DOHH2 (cell line): ENCODE measurements around the gene TOMM70.
A peak's percentile ranks its signal among the peaks of the same experiment; 100 is the strongest.

ENCODE experiments used
- H3F3A ChIP-seq: fragments of 200-600 bp; sonication (generic), shearing (Covaris generic); 2 replicates; pipeline ENCODE4 v1.6.0; 2016; ENCODE audit warnings: antibody characterized with exemption, mild to moderate bottlenecking; ENCODE audit not compliant: control insufficient read depth, insufficient read depth
- H3K27ac ChIP-seq: fragments of 200-600 bp; sonication (generic); 2 replicates; pipeline ENCODE4 v1.5.1; 2014; ENCODE audit warnings: low read depth, mild to moderate bottlenecking, low read length, moderate library complexity
- H3K27me3 ChIP-seq: fragments of 200-600 bp; sonication (generic); 2 replicates; pipeline ENCODE4 v1.6.1; 2014; ENCODE audit warnings: mild to moderate bottlenecking, low read length, mixed read lengths; ENCODE audit not compliant: control insufficient read depth
- H3K36me3 ChIP-seq: fragments of 200-600 bp; sonication (generic); 2 replicates; pipeline ENCODE4 v1.6.1; 2014; ENCODE audit warnings: mild to moderate bottlenecking, low read length, moderate library complexity, mixed read lengths; ENCODE audit not compliant: control insufficient read depth
- H3K4me1 ChIP-seq: fragments of 200-600 bp; sonication (generic); 2 replicates; pipeline ENCODE4 v1.6.1; 2014; ENCODE audit warnings: mild to moderate bottlenecking, low read length, mixed read lengths; ENCODE audit not compliant: control insufficient read depth
- H3K4me2 ChIP-seq: fragments of 200-600 bp; sonication (generic); 2 replicates; pipeline ENCODE4 v1.6.0; 2014; ENCODE audit warnings: mild to moderate bottlenecking, low read length, moderate library complexity
- H3K4me3 ChIP-seq: fragments of 200-600 bp; sonication (generic); 2 replicates; pipeline ENCODE4 v1.5.1; 2014; ENCODE audit warnings: mild to moderate bottlenecking, low read length, mixed read lengths
- H3K79me2 ChIP-seq: fragments of 200-600 bp; sonication (generic); 2 replicates; pipeline ENCODE4 v1.6.1; 2014; ENCODE audit warnings: mild to moderate bottlenecking, low read length, mixed read lengths; ENCODE audit not compliant: control insufficient read depth
- H3K9me2 ChIP-seq: fragments of 200-600 bp; sonication (generic); replicated peaks from 2 replicates; pipeline ENCODE4 v1.6.1; 2014; ENCODE audit warnings: mild to moderate bottlenecking, low read length, mixed read lengths; ENCODE audit not compliant: control insufficient read depth
- H3K9me3 ChIP-seq: fragments of 200-600 bp; sonication (generic); 2 replicates; pipeline ENCODE4 v1.6.1; 2014; ENCODE audit warnings: antibody characterized with exemption, low read length, mixed read lengths; ENCODE audit not compliant: control insufficient read depth, insufficient read depth
- H4K20me1 ChIP-seq: fragments of 200-600 bp; sonication (generic); 2 replicates; pipeline ENCODE4 v1.6.0; 2014; ENCODE audit warnings: low read depth, mild to moderate bottlenecking, antibody characterized with exemption, low read length, moderate library complexity; ENCODE audit not compliant: control insufficient read depth, insufficient read depth
- CTCF ChIP-seq: fragments of 200-600 bp; sonication (generic); IDR thresholded peaks from one replicate; pipeline ENCODE4 v1.5.1; 2014; ENCODE audit warnings: antibody characterized with exemption, mild to moderate bottlenecking, low read depth, low read length; ENCODE audit not compliant: poor library complexity, severe bottlenecking
- EZH2phosphoT487 ChIP-seq: fragments of 200-600 bp; sonication (generic); IDR thresholded peaks from 2 replicates; pipeline ENCODE4 v1.6.1; 2017; ENCODE audit warnings: borderline replicate concordance, mild to moderate bottlenecking, antibody characterized with exemption, low read length, moderate library complexity, mixed read lengths

The TOMM70 gene

GRCh38 chr3:100402891-100403290, 2.0 kb upstream of the TOMM70 start:
- no peaks in the 10 kb centered on the region for H3K27me3 ChIP-seq
- peak overlapping the region; percentile 96 for H3K4me3 ChIP-seq
- H3K27ac ChIP-seq = no peak overlapping the region
- peaks cover 41% of the 10 kb centered on the region for H3K4me1 ChIP-seq
- H3K79me2 ChIP-seq = peaks cover 63% of the 10 kb centered on the region
- H3K9me2 ChIP-seq = no peaks in the 10 kb centered on the region
- peaks cover 16% of the 10 kb centered on the region for H3K36me3 ChIP-seq
- H3F3A ChIP-seq = no peaks in the 10 kb centered on the region
- TF ChIP-seq EZH2phosphoT487 (no peak), CTCF (no peak)
- no peaks in the 10 kb centered on the region; the same call in 1 of the 2 replicates for H3K9me3 ChIP-seq
- peaks cover 11% of the 10 kb centered on the region; the same call in 1 of the 2 replicates for H4K20me1 ChIP-seq
- H3K4me2 ChIP-seq = peak overlapping the region; percentile 92

- H3K4me2 ChIP-seq = peak overlapping the region; percentile 92
- no peaks in the 10 kb centered on the region for H3K9me2 ChIP-seq
- no peaks in the 10 kb centered on the region for H3K9me3 ChIP-seq
- H3K27ac ChIP-seq = peak overlapping the region; percentile 66
- no peak for TF ChIP-seq CTCF
- TF ChIP-seq EZH2phosphoT487 = no peak
- peaks cover 11% of the 10 kb centered on the region; the same call in 1 of the 2 replicates for H4K20me1 ChIP-seq
- no peaks in the 10 kb centered on the region for H3K27me3 ChIP-seq
- peaks cover 41% of the 10 kb centered on the region for H3K4me1 ChIP-seq
- no peaks in the 10 kb centered on the region for H3F3A ChIP-seq
- peaks cover 69% of the 10 kb centered on the region for H3K79me2 ChIP-seq
- peak overlapping the region; percentile 96 for H3K4me3 ChIP-seq
- peaks cover 18% of the 10 kb centered on the region for H3K36me3 ChIP-seq
These were observed 1.4 kb upstream of the TOMM70 start for GRCh38 chr3:100402256-100402655.

- Histone ChIP-seq H3K4me1 (peaks cover 46% of the 10 kb centered on the region), H3K27ac (peak overlapping the region; percentile 66), H3F3A (no peaks in the 10 kb centered on the region), H3K27me3 (no peaks in the 10 kb centered on the region), H3K4me3 (peak overlapping the region; percentile 96), H3K4me2 (peak overlapping the region; percentile 92), H4K20me1 (peaks cover 11% of the 10 kb centered on the region; the same call in 1 of the 2 replicates), H3K79me2 (peaks cover 75% of the 10 kb centered on the region), H3K9me3 (no peaks in the 10 kb centered on the region), H3K9me2 (no peaks in the 10 kb centered on the region), H3K36me3 (peaks cover 22% of the 10 kb centered on the region)
- TF ChIP-seq EZH2phosphoT487 (no peak), CTCF (no peak)
These were observed 769 bp upstream of the TOMM70 start for GRCh38 chr3:100401674-100402041.
